A673 (cell line): ENCODE results near the gene FGF12.

Source experiments
- CTCF ChIP-seq: fragments of 300-800, 200-600 bp; sonication (generic); conservative IDR thresholded peaks from 2 replicates; pipeline ENCODE4 v1.5.1; 2017; ENCODE audit warnings: low read depth, mild to moderate bottlenecking, antibody characterized with exemption, low read length, moderate library complexity, mixed read lengths
- EZH2 ChIP-seq: fragments of 200-600 bp; sonication (generic); IDR thresholded peaks from 2 replicates; pipeline ENCODE4 v1.6.1; 2017; ENCODE audit warnings: borderline replicate concordance, low read depth, mild to moderate bottlenecking, mixed read lengths, antibody characterized with exemption, low read length; ENCODE audit not compliant: poor library complexity, severe bottlenecking

GRCh38 chr3:192395506-192395905, 331.8 kb downstream of the FGF12 start:
- no peak for TF ChIP-seq CTCF
- no peak for TF ChIP-seq EZH2
